ENCODE measurements around the gene PRICKLE2. TPM values are rescaled to one million over a fixed set of nuclear protein-coding genes. Genes with fewer than 3 reads are reported as not detected.

The PRICKLE2 gene
- total and polyA plus RNA-seq, 10 of the 15 experiments (the other 5 are each of a cell fraction or from before 2014, with no cell fraction given), result 0.11 to 2.6 (median 0.69) TPM

DNA sequence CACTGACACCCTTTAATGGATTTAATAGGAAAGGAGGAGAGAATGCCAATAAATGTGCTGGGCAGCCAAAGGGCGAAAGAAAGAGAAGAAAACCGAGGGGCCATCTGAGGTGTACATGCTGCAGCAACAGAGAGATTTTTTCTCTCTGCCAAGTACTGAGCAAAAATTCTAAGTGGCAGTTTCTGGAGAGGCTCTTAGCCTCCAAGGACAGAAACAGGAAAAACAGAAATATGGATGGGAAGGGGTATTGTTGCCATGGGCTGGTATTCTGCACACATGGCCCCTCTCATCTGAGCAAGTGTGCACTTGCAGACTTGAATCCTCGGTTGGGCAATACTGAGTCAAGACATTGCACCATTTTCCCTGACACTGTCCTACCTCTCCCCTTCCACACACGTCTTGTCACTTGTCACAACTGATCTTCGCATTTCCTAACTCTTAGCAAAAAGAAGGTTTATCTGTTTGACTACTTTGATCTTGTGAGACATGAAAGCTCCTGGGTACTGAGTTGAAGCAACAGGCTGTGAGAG, 73.9 kb downstream of the PRICKLE2 start (continued):
- TF ChIP-seq, protein P1, sequence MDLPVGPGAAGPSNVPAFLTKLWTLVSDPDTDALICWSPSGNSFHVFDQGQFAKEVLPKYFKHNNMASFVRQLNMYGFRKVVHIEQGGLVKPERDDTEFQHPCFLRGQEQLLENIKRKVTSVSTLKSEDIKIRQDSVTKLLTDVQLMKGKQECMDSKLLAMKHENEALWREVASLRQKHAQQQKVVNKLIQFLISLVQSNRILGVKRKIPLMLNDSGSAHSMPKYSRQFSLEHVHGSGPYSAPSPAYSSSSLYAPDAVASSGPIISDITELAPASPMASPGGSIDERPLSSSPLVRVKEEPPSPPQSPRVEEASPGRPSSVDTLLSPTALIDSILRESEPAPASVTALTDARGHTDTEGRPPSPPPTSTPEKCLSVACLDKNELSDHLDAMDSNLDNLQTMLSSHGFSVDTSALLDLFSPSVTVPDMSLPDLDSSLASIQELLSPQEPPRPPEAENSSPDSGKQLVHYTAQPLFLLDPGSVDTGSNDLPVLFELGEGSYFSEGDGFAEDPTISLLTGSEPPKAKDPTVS (IDR thresholded peaks at IDR 0.05; ENCODE audit: low read depth, low read length), result no peak
- TF ChIP-seq, protein P2, sequence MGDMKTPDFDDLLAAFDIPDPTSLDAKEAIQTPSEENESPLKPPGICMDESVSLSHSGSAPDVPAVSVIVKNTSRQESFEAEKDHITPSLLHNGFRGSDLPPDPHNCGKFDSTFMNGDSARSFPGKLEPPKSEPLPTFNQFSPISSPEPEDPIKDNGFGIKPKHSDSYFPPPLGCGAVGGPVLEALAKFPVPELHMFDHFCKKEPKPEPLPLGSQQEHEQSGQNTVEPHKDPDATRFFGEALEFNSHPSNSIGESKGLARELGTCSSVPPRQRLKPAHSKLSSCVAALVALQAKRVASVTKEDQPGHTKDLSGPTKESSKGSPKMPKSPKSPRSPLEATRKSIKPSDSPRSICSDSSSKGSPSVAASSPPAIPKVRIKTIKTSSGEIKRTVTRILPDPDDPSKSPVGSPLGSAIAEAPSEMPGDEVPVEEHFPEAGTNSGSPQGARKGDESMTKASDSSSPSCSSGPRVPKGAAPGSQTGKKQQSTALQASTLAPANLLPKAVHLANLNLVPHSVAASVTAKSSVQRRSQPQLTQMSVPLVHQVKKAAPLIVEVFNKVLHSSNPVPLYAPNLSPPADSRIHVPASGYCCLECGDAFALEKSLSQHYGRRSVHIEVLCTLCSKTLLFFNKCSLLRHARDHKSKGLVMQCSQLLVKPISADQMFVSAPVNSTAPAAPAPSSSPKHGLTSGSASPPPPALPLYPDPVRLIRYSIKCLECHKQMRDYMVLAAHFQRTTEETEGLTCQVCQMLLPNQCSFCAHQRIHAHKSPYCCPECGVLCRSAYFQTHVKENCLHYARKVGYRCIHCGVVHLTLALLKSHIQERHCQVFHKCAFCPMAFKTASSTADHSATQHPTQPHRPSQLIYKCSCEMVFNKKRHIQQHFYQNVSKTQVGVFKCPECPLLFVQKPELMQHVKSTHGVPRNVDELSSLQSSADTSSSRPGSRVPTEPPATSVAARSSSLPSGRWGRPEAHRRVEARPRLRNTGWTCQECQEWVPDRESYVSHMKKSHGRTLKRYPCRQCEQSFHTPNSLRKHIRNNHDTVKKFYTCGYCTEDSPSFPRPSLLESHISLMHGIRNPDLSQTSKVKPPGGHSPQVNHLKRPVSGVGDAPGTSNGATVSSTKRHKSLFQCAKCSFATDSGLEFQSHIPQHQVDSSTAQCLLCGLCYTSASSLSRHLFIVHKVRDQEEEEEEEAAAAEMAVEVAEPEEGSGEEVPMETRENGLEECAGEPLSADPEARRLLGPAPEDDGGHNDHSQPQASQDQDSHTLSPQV (IDR thresholded peaks at IDR 0.05), result no peak
- TF ChIP-seq JUNB (IDR thresholded peaks at IDR 0.05) (no peak), MXI1 (IDR thresholded peaks at IDR 0.05; ENCODE audit: low read depth, low read length) (no peak), PML (IDR thresholded peaks at IDR 0.05; ENCODE audit: low read length) (no peak), NKRF (conservative IDR thresholded peaks at IDR 0.05) (no peak)
- TF ChIP-seq, protein P3, sequence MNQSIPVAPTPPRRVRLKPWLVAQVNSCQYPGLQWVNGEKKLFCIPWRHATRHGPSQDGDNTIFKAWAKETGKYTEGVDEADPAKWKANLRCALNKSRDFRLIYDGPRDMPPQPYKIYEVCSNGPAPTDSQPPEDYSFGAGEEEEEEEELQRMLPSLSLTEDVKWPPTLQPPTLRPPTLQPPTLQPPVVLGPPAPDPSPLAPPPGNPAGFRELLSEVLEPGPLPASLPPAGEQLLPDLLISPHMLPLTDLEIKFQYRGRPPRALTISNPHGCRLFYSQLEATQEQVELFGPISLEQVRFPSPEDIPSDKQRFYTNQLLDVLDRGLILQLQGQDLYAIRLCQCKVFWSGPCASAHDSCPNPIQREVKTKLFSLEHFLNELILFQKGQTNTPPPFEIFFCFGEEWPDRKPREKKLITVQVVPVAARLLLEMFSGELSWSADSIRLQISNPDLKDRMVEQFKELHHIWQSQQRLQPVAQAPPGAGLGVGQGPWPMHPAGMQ (IDR thresholded peaks at IDR 0.05; ENCODE audit: borderline replicate concordance), result no peak

Measured in GM12878 (cell line).